ENCODE measurements around the gene ANKHD1. TPM values are rescaled to one million over a fixed set of nuclear protein-coding genes. Genes with fewer than 3 reads are reported as not detected.

ANKHD1 gene
- total RNA-seq, 4 donors from 2014 or later, result 51.3 to 93.6 (median 72.7) TPM

- TF ChIP-seq CTCF (IDR thresholded peaks at IDR 0.05 in 4 of 5, conservative IDR thresholded peaks at IDR 0.05 in 1 of 5) (no peak), POLR2A (IDR thresholded peaks at IDR 0.05) (no peak)
- H3K27ac ChIP-seq, result peak overlapping the region in 3 of 4 donors; percentile 27 to 65 (median 63)
- H3K4me3 ChIP-seq, result no peak overlapping the region
- in situ Hi-C loops (cut with MboI; ENCODE audit: low sequenced_read_pairs in 4 of 4), result loop anchor here in 1 of 4 donors (10.0 to 25.0 kb wide), 2 partner anchors 61 to 336 kb away; partner anchors contain the start of genes CD14 and TMCO6
- H3K36me3 ChIP-seq, result no peaks in the 10 kb centered on the region
- intact Hi-C loops (cut with DNase I; ENCODE audit: low total_unique reads), result loop anchor here (5.0 kb wide), 1 partner anchor 139 kb away; no protein-coding TSS in a partner anchor
- no peaks in the 10 kb centered on the region for H3K9me3 ChIP-seq
- no peaks in the 10 kb centered on the region for H3K27me3 ChIP-seq
- H3K4me1 ChIP-seq, result peaks cover 43 to 44% of the 10 kb centered on the region in 2 donors
- ATAC-seq (no peak), DNase-seq (no peak)
Measured at GRCh38 chr5:140573683-140574082, 172.1 kb downstream of the ANKHD1 start.

GRCh38 chr5:140574165-140574564, 172.5 kb downstream of the ANKHD1 start:
- in situ Hi-C loops (cut with MboI; ENCODE audit: low sequenced_read_pairs in 4 of 4), result loop anchor here in 1 of 4 donors (10.0 to 25.0 kb wide), 2 partner anchors 61 to 337 kb away; partner anchors contain the start of genes CD14 and TMCO6
- no peaks in the 10 kb centered on the region for H3K9me3 ChIP-seq

GRCh38 chr5:140575309-140575708, 173.7 kb downstream of the ANKHD1 start:
- Histone ChIP-seq H3K27ac (peak overlapping the region in 1 of 4 donors; percentile 63), H3K9me3 (no peaks in the 10 kb centered on the region), H3K36me3 (no peaks in the 10 kb centered on the region), H3K4me3 (no peak overlapping the region), H3K4me1 (peaks cover 28% of the 10 kb centered on the region in 2 donors), H3K27me3 (no peaks in the 10 kb centered on the region)
- ATAC-seq, result peak in 1 of 2 donors; percentile 66
- in situ Hi-C loops (cut with MboI; ENCODE audit: low sequenced_read_pairs in 4 of 4) (loop anchor here in 2 of 4 donors (5.0 to 10.0 kb wide), 2 partner anchors 57 to 59 kb away; partner anchors contain the start of genes CD14 (in 2 of the 2) and TMCO6 (in 1 of the 2)), intact Hi-C loops (cut with DNase I; ENCODE audit: low total_unique reads) (no loop called here)
- peak in 1 of 2 donors; percentile 63 for DNase-seq
- no peak for TF ChIP-seq POLR2A (IDR thresholded peaks at IDR 0.05)
- TF ChIP-seq CTCF (IDR thresholded peaks at IDR 0.05 in 4 of 5, conservative IDR thresholded peaks at IDR 0.05 in 1 of 5), result peak in 2 of 5 experiments; percentile 34 to 36

More at GRCh38 chr5:140574165-140574564, 172.5 kb downstream of the ANKHD1 start:
- Histone ChIP-seq H3K4me1 (peaks cover 38 to 39% of the 10 kb centered on the region in 2 donors), H3K4me3 (no peak overlapping the region), H3K36me3 (no peaks in the 10 kb centered on the region), H3K27me3 (no peaks in the 10 kb centered on the region), H3K27ac (peak overlapping the region in 3 of 4 donors; percentile 27 to 65 (median 63))
- ATAC-seq (peak in 1 of 2 donors; percentile 33), DNase-seq (no peak)
- no peak for TF ChIP-seq CTCF (IDR thresholded peaks at IDR 0.05 in 4 of 5, conservative IDR thresholded peaks at IDR 0.05 in 1 of 5)
- no peak for TF ChIP-seq POLR2A (IDR thresholded peaks at IDR 0.05)
- intact Hi-C loops (cut with DNase I; ENCODE audit: low total_unique reads), result loop anchor here (5.0 kb wide), 1 partner anchor 138 kb away; no protein-coding TSS in a partner anchor

GRCh38 chr5:140576776-140577201, 175.2 kb downstream of the ANKHD1 start:
- Histone ChIP-seq H3K4me3 (no peak overlapping the region), H3K36me3 (no peaks in the 10 kb centered on the region), H3K9me3 (no peaks in the 10 kb centered on the region), H3K27ac (no peak overlapping the region), H3K4me1 (peaks cover 13% of the 10 kb centered on the region in 2 donors), H3K27me3 (no peaks in the 10 kb centered on the region)
- no peak for DNase-seq
- TF ChIP-seq POLR2A (IDR thresholded peaks at IDR 0.05), result no peak
- TF ChIP-seq CTCF (IDR thresholded peaks at IDR 0.05 in 4 of 5, conservative IDR thresholded peaks at IDR 0.05 in 1 of 5), result no peak
- in situ Hi-C loops (cut with MboI; ENCODE audit: low sequenced_read_pairs in 4 of 4) (loop anchor here in 2 of 4 donors (5.0 to 10.0 kb wide), 2 partner anchors 56 to 58 kb away; partner anchors contain the start of genes CD14 (in 2 of the 2) and TMCO6 (in 1 of the 2)), intact Hi-C loops (cut with DNase I; ENCODE audit: low total_unique reads) (no loop called here)
- ATAC-seq, result no peak

Data from gastrocnemius medialis (tissue), 4 donors.